ENCODE results near the gene VPS16.
"Not testable (repeated sequence)": the region's sequence is repeated elsewhere in the genome, so short reads cannot be mapped to it uniquely, and the experiment has no call there.

Gene VPS16

GRCh38 chr20:2806351-2806701 is 34.2 kb upstream of the VPS16 start:
- POLR2A ChIA-PET (ENCODE audit: low non-redundant PET), result no interaction called here
- H3K27ac ChIP-seq, result no peak overlapping the region
- no peak for DNase-seq (ENCODE audit: low spot score)
- CTCF ChIA-PET, result interaction anchor here (0.6 kb wide), 1 partner anchor 37 kb away, joined by 3 read pairs; no protein-coding TSS in a partner anchor
- TF ChIP-seq CTCF (conservative IDR thresholded peaks at IDR 0.05; ENCODE audit: low read depth), result no peak

- CTCF ChIA-PET, result interaction anchor here (0.6 kb wide), 1 partner anchor 37 kb away, joined by 3 read pairs; no protein-coding TSS in a partner anchor
- DNase-seq (ENCODE audit: low spot score), result no peak
- no peak overlapping the region for H3K27ac ChIP-seq
- POLR2A ChIA-PET (ENCODE audit: low non-redundant PET), result no interaction called here
- TF ChIP-seq CTCF (conservative IDR thresholded peaks at IDR 0.05; ENCODE audit: low read depth), result no peak
Observed at GRCh38 chr20:2807019-2807418, 33.5 kb upstream of the VPS16 start.

GRCh38 chr20:2807929-2808328 is 32.6 kb upstream of the VPS16 start:
- DNase-seq (ENCODE audit: low spot score); CTCF ChIA-PET; POLR2A ChIA-PET (ENCODE audit: low non-redundant PET); H3K27ac ChIP-seq: not testable (repeated sequence)

- no peak overlapping the region for H3K27ac ChIP-seq
- ChIA-PET CTCF (interaction anchor here (0.7 kb wide), 1 partner anchor 1649 kb away, joined by 3 read pairs; no protein-coding TSS in a partner anchor), POLR2A (ENCODE audit: low non-redundant PET) (no interaction called here)
- no peak for DNase-seq (ENCODE audit: low spot score)
- TF ChIP-seq CTCF (conservative IDR thresholded peaks at IDR 0.05; ENCODE audit: low read depth), result no peak
Observed at GRCh38 chr20:2809690-2810089, 30.9 kb upstream of the VPS16 start.

GRCh38 chr20:2812189-2812588 is 28.4 kb upstream of the VPS16 start:
- DNase-seq (ENCODE audit: low spot score), result no peak
- TF ChIP-seq CTCF (conservative IDR thresholded peaks at IDR 0.05; ENCODE audit: low read depth), result no peak
- CTCF ChIA-PET, result no interaction called here
- H3K27ac ChIP-seq, result no peak overlapping the region
- POLR2A ChIA-PET (ENCODE audit: low non-redundant PET), result no interaction called here

- CTCF ChIA-PET, result no interaction called here
- DNase-seq (ENCODE audit: low spot score), result no peak
- POLR2A ChIA-PET (ENCODE audit: low non-redundant PET), result no interaction called here
- no peak for TF ChIP-seq CTCF (conservative IDR thresholded peaks at IDR 0.05; ENCODE audit: low read depth)
- H3K27ac ChIP-seq, result no peak overlapping the region
Observed at GRCh38 chr20:2814076-2814475, 26.5 kb upstream of the VPS16 start.

GRCh38 chr20:2814587-2815051 is 25.9 kb upstream of the VPS16 start, which contains the start of gene C20orf141:
Gene C20orf141 (plus strand): TSS chr20:2814987. CDS start chr20:2815185, 198 bp downstream.
- ChIA-PET POLR2A (ENCODE audit: low non-redundant PET) (no interaction called here), CTCF (no interaction called here)
- peak within 1 kb of the TSS; percentile 39 for H3K27ac ChIP-seq
- TF ChIP-seq CTCF (conservative IDR thresholded peaks at IDR 0.05; ENCODE audit: low read depth), result no peak
- DNase-seq (ENCODE audit: low spot score), result peak; percentile 93
